HepG2 (cell line): ENCODE results near the gene SNRPD3. TPM values are rescaled to one million over a fixed set of nuclear protein-coding genes. Genes with fewer than 3 reads are reported as not detected.

Source experiments
- ARNT2 ChIP-seq: sonication (generic); formaldehyde crosslinking; IDR thresholded peaks from 2 replicates; pipeline ENCODE4 v1.8.0; 2022; ENCODE audit warnings: mild to moderate bottlenecking, low read depth, missing genetic modification reagents, moderate library complexity
- CREM ChIP-seq, 2 experiments: sonication (generic) in 1 of 2; formaldehyde crosslinking in 1 of 2; IDR thresholded peaks; 2 replicates each; pipeline versions ENCODE4 v1.4.0 to v1.6.1; 2016 to 2020; ENCODE audit warnings: antibody characterized with exemption in 1 of 2, mild to moderate bottlenecking in 1 of 2, missing genetic modification reagents in 1 of 2
- DMAP1 ChIP-seq: IDR thresholded peaks from 2 replicates; pipeline ENCODE4 v1.6.1; 2016
- FLYWCH1 ChIP-seq: sonication (generic); formaldehyde crosslinking; IDR thresholded peaks from 2 replicates; pipeline ENCODE4 v1.8.1; 2023; ENCODE audit warnings: mild to moderate bottlenecking, missing genetic modification reagents
- HDAC6 ChIP-seq: fragments of 200-600 bp; sonication (generic); IDR thresholded peaks from 2 replicates; pipeline ENCODE4 v1.7.0; 2017; ENCODE audit warnings: mild to moderate bottlenecking, antibody characterized with exemption, low read length, low read depth
- SOX6 ChIP-seq, 2 experiments: fragments of 450-650 bp in 1 of 2; sonication (generic) in 1 of 2; formaldehyde crosslinking in 1 of 2; IDR thresholded peaks; 2 replicates each; pipeline versions ENCODE4 v1.4.0 to v1.6.1; 2017 to 2020; ENCODE audit warnings: antibody characterized with exemption in 1 of 2, mild to moderate bottlenecking in 1 of 2, missing genetic modification reagents in 1 of 2
- SP4 ChIP-seq: sonication (generic); formaldehyde crosslinking; IDR thresholded peaks from 2 replicates; pipeline ENCODE4 v1.8.1; 2023; ENCODE audit warnings: mild to moderate bottlenecking, missing genetic modification reagents
- TOE1 ChIP-seq: sonication (generic); formaldehyde crosslinking; IDR thresholded peaks from 2 replicates; pipeline ENCODE4 v1.4.0; 2020; ENCODE audit warnings: mild to moderate bottlenecking, missing genetic modification reagents
- ZNF33B ChIP-seq: sonication (generic); formaldehyde crosslinking; IDR thresholded peaks from 2 replicates; pipeline ENCODE4 v1.5.1; 2020; ENCODE audit warnings: mild to moderate bottlenecking, missing genetic modification reagents
- ZNF34 ChIP-seq: sonication (generic); formaldehyde crosslinking; IDR thresholded peaks from 2 replicates; pipeline ENCODE4 v1.4.0; 2020; ENCODE audit warnings: mild to moderate bottlenecking, missing genetic modification reagents, borderline replicate concordance
- ZNF563 ChIP-seq: sonication (generic); formaldehyde crosslinking; IDR thresholded peaks from 2 replicates; pipeline ENCODE4 v1.8.0; 2022; ENCODE audit warnings: mild to moderate bottlenecking, moderate library complexity, missing genetic modification reagents
- ZNF816 ChIP-seq: sonication (generic); formaldehyde crosslinking; IDR thresholded peaks from 2 replicates; pipeline ENCODE4 v1.8.0; 2022; ENCODE audit warnings: missing genetic modification reagents, mild to moderate bottlenecking, borderline replicate concordance
- polyA plus RNA-seq, 8 experiments: library from polyadenylated mRNA; depleted of rRNA in 3 of 8; stranded (reverse) in 7 of 8; unstranded in 1 of 8; fragments of >200 nt; fragmentation: Illumina TruSeq in 4 of 8; extraction: Trizol in 4 of 8; gene quantifications; 2 replicates each; pipeline versions ENCODE4 v1.2.1 to v1.2.3, GENCODE V29; 2011 to 2016; ENCODE audit warnings: low read depth in 4 of 8, missing spikeins in 1 of 8, mixed read lengths in 1 of 8; ENCODE audit not compliant: insufficient read depth in 1 of 8
- total RNA-seq, 5 experiments: library from RNA; depleted of rRNA; stranded (reverse); fragments of >200 nt; fragmentation: Illumina TruSeq; extraction: Trizol; gene quantifications; 2 replicates each; pipeline ENCODE4 v1.2.3, GENCODE V29; 2016; ENCODE audit warnings: low read depth in 1 of 5
- TF ChIP-seq, protein P1 (sequence below): sonication (generic); formaldehyde crosslinking; IDR thresholded peaks from 2 replicates; pipeline ENCODE4 v1.5.0; 2020; ENCODE audit warnings: mild to moderate bottlenecking, missing genetic modification reagents
- TF ChIP-seq, protein P2 (sequence below): sonication (generic); formaldehyde crosslinking; conservative IDR thresholded peaks from 2 replicates; pipeline ENCODE4 v1.4.0; 2020; ENCODE audit warnings: missing genetic modification reagents
- TF ChIP-seq, protein P3 (sequence below): sonication (generic); formaldehyde crosslinking; IDR thresholded peaks from 2 replicates; pipeline ENCODE4 v1.5.1; 2020; ENCODE audit warnings: mild to moderate bottlenecking, missing genetic modification reagents, borderline replicate concordance
- TF ChIP-seq, protein P4 (sequence below): IDR thresholded peaks from 2 replicates; pipeline ENCODE4 v1.6.1; 2018; ENCODE audit warnings: missing genetic modification reagents

SNRPD3 gene
- total and polyA plus RNA-seq, 2 of the 13 experiments (the other 11 are each of a cell fraction or from before 2014, with no cell fraction given): 110 to 209 TPM

DNA sequence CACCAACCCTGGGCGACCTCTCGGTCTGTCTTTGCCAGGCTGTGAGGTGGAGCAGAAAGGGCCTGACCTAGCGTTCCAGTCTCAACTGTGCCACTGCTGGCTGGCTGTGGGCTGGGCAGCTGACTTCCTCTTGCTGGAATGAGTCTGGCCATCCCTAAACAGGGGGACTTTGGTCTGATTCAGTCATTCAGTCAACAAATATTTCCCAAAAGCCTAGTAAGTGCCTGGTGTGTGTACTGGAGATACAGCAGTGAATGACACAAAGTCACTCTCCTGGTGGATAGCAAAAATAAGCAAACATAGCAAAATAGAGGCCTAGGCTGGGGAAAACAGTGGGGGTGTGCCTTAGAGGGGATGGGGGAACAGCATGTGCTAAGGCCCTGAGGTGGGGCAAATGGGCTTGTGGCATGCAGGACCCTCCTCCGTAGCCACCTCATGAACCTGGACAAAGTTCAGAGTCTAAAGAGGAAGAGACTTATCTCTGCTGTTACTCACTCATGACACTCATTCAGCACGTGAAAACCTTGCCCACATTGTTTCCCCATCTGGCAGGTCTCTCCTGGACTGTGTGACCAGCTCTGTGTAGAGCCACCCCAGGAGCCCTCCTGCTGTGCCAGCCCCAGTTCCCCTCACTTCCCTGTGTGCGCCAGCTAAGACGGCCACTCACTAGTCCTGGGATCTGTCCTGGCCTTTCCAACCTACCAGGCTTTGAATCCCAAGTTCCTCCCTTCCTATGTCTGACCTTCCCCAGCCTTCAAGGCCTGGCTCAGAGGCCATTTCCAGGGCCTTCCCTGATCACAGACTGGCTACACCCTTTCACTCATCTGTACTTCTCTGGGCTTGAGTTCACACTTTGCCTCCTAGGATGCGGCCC lies 5.5 kb upstream of the SNRPD3 start (continued):
- no peak for TF ChIP-seq ZNF34 (CRISPR knock-in tag)
- TF ChIP-seq FLYWCH1 (CRISPR knock-in tag): no peak
- TF ChIP-seq, protein P1, sequence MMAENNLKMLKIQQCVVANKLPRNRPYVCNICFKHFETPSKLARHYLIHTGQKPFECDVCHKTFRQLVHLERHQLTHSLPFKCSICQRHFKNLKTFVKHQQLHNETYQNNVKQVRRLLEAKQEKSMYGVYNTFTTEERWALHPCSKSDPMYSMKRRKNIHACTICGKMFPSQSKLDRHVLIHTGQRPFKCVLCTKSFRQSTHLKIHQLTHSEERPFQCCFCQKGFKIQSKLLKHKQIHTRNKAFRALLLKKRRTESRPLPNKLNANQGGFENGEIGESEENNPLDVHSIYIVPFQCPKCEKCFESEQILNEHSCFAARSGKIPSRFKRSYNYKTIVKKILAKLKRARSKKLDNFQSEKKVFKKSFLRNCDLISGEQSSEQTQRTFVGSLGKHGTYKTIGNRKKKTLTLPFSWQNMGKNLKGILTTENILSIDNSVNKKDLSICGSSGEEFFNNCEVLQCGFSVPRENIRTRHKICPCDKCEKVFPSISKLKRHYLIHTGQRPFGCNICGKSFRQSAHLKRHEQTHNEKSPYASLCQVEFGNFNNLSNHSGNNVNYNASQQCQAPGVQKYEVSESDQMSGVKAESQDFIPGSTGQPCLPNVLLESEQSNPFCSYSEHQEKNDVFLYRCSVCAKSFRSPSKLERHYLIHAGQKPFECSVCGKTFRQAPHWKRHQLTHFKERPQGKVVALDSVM (CRISPR knock-in tag): no peak; the same call in 1 of the 2 replicates
- no peak for TF ChIP-seq TOE1 (CRISPR knock-in tag)
- TF ChIP-seq, protein P2, sequence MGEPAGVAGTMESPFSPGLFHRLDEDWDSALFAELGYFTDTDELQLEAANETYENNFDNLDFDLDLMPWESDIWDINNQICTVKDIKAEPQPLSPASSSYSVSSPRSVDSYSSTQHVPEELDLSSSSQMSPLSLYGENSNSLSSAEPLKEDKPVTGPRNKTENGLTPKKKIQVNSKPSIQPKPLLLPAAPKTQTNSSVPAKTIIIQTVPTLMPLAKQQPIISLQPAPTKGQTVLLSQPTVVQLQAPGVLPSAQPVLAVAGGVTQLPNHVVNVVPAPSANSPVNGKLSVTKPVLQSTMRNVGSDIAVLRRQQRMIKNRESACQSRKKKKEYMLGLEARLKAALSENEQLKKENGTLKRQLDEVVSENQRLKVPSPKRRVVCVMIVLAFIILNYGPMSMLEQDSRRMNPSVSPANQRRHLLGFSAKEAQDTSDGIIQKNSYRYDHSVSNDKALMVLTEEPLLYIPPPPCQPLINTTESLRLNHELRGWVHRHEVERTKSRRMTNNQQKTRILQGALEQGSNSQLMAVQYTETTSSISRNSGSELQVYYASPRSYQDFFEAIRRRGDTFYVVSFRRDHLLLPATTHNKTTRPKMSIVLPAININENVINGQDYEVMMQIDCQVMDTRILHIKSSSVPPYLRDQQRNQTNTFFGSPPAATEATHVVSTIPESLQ: no peak; the same call in 1 of the 2 replicates
- TF ChIP-seq ZNF33B (CRISPR knock-in tag): peak; percentile 73; the same call in 1 of the 2 replicates
- TF ChIP-seq, protein P3, sequence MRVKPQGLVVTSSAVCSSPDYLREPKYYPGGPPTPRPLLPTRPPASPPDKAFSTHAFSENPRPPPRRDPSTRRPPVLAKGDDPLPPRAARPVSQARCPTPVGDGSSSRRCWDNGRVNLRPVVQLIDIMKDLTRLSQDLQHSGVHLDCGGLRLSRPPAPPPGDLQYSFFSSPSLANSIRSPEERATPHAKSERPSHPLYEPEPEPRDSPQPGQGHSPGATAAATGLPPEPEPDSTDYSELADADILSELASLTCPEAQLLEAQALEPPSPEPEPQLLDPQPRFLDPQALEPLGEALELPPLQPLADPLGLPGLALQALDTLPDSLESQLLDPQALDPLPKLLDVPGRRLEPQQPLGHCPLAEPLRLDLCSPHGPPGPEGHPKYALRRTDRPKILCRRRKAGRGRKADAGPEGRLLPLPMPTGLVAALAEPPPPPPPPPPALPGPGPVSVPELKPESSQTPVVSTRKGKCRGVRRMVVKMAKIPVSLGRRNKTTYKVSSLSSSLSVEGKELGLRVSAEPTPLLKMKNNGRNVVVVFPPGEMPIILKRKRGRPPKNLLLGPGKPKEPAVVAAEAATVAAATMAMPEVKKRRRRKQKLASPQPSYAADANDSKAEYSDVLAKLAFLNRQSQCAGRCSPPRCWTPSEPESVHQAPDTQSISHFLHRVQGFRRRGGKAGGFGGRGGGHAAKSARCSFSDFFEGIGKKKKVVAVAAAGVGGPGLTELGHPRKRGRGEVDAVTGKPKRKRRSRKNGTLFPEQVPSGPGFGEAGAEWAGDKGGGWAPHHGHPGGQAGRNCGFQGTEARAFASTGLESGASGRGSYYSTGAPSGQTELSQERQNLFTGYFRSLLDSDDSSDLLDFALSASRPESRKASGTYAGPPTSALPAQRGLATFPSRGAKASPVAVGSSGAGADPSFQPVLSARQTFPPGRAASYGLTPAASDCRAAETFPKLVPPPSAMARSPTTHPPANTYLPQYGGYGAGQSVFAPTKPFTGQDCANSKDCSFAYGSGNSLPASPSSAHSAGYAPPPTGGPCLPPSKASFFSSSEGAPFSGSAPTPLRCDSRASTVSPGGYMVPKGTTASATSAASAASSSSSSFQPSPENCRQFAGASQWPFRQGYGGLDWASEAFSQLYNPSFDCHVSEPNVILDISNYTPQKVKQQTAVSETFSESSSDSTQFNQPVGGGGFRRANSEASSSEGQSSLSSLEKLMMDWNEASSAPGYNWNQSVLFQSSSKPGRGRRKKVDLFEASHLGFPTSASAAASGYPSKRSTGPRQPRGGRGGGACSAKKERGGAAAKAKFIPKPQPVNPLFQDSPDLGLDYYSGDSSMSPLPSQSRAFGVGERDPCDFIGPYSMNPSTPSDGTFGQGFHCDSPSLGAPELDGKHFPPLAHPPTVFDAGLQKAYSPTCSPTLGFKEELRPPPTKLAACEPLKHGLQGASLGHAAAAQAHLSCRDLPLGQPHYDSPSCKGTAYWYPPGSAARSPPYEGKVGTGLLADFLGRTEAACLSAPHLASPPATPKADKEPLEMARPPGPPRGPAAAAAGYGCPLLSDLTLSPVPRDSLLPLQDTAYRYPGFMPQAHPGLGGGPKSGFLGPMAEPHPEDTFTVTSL (CRISPR knock-in tag): peak; percentile 91; the same call in 1 of the 2 replicates
- TF ChIP-seq SP4: peak; percentile 33
- TF ChIP-seq ZNF563 (CRISPR knock-in tag): peak; percentile 80
- peak; percentile 80 for TF ChIP-seq ARNT2
- no peak for TF ChIP-seq HDAC6
- TF ChIP-seq ZNF816: no peak
- TF ChIP-seq DMAP1 (CRISPR knock-in tag): peak; percentile 92
- no peak for TF ChIP-seq SOX6 (IDR thresholded peaks at IDR 0.05)
- TF ChIP-seq SOX6 (CRISPR knock-in tag; IDR thresholded peaks at IDR 0.05): peak; percentile 98
- TF ChIP-seq, protein P4, sequence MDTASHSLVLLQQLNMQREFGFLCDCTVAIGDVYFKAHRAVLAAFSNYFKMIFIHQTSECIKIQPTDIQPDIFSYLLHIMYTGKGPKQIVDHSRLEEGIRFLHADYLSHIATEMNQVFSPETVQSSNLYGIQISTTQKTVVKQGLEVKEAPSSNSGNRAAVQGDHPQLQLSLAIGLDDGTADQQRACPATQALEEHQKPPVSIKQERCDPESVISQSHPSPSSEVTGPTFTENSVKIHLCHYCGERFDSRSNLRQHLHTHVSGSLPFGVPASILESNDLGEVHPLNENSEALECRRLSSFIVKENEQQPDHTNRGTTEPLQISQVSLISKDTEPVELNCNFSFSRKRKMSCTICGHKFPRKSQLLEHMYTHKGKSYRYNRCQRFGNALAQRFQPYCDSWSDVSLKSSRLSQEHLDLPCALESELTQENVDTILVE: peak; percentile 64; the same call in 1 of the 2 replicates
- peak; percentile 89 for TF ChIP-seq CREM (IDR thresholded peaks at IDR 0.05)
- TF ChIP-seq CREM (CRISPR knock-in tag; IDR thresholded peaks at IDR 0.05): no peak
